ENCODE measurements around the gene DNAH17.

The DNAH17 gene

GRCh38 chr17:78555746-78556401 is 21.3 kb downstream of the DNAH17 start:
- FAIRE-seq (no peak), DNase-seq (ENCODE audit: extremely low spot score, insufficient read length, low read depth) (no peak)

GRCh38 chr17:78550464-78550863 is 26.7 kb downstream of the DNAH17 start:
- DNase-seq (ENCODE audit: extremely low spot score, insufficient read length, low read depth), result no peak
- FAIRE-seq, result no peak

DNA sequence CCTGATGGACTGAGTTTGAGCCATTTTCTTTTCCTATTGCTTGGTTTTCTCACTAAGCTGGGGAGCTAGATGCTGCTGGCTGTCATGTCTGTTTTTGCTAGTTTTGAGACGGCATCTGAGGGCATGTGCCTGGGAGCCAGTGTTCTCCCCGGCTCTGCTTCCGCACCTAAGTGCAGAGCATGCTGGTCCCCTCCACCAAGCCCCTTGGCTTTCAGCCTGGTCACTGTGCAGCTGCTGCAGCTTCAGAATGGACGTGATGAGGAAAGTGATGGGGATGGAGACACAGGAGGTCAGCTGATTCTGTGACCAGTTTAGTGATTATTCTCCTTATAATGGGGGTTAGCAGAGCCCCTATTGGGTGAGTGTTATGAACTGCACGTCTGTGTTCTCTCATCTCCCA is 28.5 kb downstream of the DNAH17 start:
- DNase-seq (ENCODE audit: extremely low spot score, insufficient read length, low read depth) (no peak), FAIRE-seq (no peak)

DNA sequence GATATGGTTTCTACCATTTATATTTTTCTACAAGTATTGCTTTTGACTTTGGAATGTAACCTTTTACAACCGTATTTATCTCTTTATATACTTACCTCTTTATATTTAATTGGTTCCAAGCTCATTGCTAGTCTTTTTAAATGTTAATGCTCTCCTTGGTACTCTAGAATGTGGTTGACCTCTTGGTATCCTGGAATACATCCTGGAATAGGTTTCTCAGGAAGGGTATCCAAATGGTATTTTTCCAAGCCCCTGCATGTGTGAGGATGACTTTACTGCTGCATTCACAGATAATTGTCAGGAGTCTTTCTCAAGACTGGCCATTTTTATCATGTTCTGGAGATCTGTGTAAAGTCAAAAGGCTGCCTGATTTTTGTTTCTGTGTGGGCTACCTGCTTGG is 30.2 kb downstream of the DNAH17 start:
- DNase-seq (ENCODE audit: extremely low spot score, insufficient read length, low read depth) (no peak), FAIRE-seq (no peak)

DNA sequence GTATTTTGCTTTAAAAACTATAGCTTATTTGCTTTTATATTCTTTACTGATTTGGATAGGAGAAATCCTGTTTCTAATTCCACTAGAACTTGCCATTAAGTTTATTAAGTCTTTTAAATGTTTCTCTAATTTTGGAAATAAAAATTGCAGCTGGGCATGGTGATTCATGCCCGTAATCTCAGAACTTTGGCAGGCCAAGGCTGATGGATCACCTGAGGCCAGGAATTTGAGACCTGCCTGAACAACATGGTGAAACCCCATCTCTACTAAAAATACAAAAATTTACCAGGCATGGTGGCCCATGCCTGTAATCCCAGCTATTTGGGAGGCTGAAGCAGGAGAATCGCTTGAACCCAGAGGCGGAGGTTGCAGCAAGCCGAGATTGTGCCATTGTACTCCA is 30.7 kb downstream of the DNAH17 start:
- FAIRE-seq, result no peak

DNA sequence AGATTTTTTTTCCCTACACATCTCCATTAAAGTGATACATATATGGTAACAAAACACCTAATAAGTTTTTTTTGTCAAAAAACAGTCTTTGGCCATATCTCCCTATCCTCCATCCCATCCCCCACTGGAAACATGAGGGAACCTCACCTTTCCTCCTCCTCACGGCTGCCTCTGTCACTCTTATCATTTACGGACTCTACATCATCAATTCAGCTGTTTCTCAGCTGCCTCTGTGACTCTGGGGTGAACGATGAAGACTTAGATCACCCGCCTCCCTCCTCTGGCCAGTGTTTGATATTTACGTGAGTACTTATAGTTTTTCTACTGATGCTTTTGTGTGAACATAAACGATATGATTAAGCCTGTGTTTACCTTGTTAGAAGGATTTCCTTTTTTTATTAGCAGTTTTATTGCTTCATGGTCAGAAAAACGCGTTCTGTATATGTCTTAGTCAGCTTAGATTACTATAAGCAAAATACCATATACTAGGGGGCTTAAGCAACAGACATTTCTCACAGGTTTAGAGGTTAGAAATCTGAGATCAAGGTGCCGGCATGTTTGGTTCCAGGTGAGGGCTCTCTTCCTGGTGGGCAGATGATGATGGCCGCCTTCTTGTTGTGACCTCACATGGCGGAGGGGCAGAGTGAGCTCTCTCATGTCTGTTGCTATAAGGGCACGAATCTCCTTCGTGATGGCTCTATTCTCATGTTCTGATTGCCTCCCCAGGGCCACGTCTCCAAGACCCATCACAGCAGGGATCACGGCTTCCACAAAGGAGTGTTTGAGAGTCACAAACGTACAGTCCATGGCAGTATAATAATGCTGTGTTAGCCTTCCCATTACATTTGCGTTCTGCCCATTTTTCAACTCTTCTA is 32.1 kb downstream of the DNAH17 start:
- no peak for DNase-seq (ENCODE audit: extremely low spot score, insufficient read length, low read depth)
- no peak for FAIRE-seq

More for the DNA sequence above, 30.7 kb downstream of the DNAH17 start:
- DNase-seq (ENCODE audit: extremely low spot score, insufficient read length, low read depth), result no peak

GRCh38 chr17:78541488-78542206 is 35.5 kb downstream of the DNAH17 start:
- no peak for DNase-seq (ENCODE audit: extremely low spot score, insufficient read length, low read depth)
- no peak for FAIRE-seq

- FAIRE-seq, result no peak
- DNase-seq (ENCODE audit: extremely low spot score, insufficient read length, low read depth), result no peak
Observed at GRCh38 chr17:78539781-78540180, 37.4 kb downstream of the DNAH17 start.

DNA sequence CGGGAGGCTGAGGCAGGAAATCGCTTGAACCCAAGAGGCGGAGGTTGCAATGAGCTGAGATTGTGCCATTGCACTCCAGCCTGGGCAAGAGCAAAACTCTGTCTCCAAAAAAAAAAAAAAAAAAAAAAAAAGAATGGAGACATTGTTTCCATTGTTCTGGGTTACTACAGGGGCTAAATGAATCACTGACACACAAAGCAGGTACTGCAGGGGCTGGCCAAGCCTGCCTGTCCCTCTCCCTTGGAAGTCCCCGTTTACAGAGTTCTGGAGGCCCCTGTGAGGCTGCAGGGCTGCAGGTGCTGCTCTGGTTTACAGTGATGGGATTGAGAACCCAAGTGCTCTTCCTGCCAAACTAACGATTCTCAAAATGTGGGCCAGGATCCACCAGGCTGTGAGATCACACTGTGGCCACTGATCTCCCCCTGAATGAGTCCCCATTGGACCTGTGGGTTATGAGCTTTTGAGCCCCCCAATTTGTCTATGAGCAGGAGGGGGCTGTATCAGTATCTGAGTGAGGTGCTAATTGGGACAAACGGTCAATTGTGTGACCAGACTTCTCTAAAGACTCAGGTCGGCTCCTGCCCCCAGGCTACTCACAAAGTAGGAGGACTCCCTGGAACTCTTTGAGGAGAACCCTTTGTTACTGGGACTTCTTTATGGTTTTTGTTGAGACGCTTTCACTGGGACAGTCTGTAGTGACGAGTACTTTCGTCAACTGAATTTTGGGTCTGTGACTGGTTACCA is 39.0 kb downstream of the DNAH17 start:
- FAIRE-seq (no peak), DNase-seq (ENCODE audit: extremely low spot score, insufficient read length, low read depth) (no peak)

- no peak for FAIRE-seq
- DNase-seq (ENCODE audit: extremely low spot score, insufficient read length, low read depth), result no peak
Observed at GRCh38 chr17:78537217-78537860, 39.9 kb downstream of the DNAH17 start.

GRCh38 chr17:78535273-78536197 is 41.7 kb downstream of the DNAH17 start:
- FAIRE-seq, result no peak
- DNase-seq (ENCODE audit: extremely low spot score, insufficient read length, low read depth), result no peak

DNA sequence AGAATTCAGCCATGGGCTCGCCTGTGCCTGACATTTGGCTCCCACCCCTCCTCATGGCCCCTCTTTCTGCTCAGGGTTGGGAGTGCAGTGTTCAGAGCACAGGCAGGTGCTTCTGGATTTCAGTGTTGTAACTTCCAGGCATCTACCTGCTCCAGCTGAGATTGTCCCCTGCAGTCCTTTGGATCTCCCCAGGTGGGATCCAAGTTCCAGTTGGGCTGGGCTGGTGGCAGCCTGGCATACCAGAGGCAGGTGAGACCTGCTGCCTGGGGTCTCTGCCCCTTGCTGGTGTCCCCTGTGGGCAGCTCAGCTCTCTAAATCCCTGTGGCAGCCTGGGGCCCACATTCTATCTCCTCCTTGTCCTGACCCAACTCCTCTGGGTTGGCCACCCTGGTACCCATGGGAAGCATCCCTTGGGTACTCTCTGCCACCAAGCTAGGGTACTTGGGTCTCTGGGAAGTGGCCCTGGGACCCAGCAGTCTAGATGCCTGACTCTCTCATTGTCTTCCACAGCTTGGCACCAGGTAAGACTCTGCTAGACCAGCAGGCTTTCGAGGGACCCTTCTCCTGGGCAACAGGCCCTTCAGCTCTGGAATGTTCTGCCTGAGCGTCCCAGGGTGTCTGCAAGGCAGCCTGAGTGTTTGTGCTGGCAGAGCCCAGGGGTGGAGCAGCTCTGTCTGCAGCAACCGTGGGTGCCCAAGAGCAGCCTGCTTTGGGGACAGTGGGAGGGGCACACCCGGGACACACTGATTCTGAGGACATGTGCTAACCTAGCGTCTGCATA is 42.5 kb downstream of the DNAH17 start:
- FAIRE-seq, result no peak

DNA sequence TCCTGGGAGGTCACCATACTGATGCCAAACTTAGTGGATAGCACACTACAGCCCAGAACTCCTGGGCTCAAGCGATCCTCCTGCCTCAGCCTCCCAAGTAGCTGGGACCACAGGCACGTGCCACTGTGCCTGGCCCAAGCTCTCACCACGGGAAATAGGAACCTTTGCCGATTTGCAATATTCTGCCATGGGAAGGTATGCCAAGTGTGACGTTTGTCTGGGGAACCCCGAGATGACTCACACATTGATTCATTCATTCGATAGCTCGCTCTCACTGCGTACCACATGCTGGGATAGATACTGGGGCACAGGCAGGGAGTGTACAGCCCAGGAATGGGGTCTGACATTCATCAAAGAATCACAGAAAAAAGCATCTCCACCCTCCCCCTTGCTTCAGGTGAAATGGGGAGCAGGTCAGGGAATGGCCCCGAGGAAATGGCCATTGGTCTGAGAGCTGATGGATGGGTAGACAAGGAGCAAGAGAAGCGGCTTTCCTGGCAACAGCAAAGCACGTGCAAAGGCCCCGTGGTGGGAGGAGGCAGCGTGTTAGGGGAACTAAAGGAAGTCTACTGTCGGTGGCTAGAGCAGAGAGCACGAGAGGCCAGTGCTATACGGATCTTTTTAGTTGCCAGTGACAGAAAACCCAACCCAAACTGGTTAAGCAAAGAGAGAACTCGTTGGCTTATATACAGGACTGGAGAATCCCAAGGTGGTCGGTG is 44.1 kb downstream of the DNAH17 start:
- no peak for FAIRE-seq

More for the DNA sequence above, 42.5 kb downstream of the DNAH17 start:
- DNase-seq (ENCODE audit: extremely low spot score, insufficient read length, low read depth), result no peak

GRCh38 chr17:78532311-78532710 is 44.9 kb downstream of the DNAH17 start:
- DNase-seq (ENCODE audit: extremely low spot score, insufficient read length, low read depth), result no peak

More for the DNA sequence above, 44.1 kb downstream of the DNAH17 start:
- DNase-seq (ENCODE audit: extremely low spot score, insufficient read length, low read depth), result no peak

GRCh38 chr17:78530675-78531074 is 46.5 kb downstream of the DNAH17 start:
- DNase-seq (ENCODE audit: extremely low spot score, insufficient read length, low read depth) (no peak), FAIRE-seq (no peak)

More at GRCh38 chr17:78532311-78532710, 44.9 kb downstream of the DNAH17 start:
- FAIRE-seq, result no peak

DNA sequence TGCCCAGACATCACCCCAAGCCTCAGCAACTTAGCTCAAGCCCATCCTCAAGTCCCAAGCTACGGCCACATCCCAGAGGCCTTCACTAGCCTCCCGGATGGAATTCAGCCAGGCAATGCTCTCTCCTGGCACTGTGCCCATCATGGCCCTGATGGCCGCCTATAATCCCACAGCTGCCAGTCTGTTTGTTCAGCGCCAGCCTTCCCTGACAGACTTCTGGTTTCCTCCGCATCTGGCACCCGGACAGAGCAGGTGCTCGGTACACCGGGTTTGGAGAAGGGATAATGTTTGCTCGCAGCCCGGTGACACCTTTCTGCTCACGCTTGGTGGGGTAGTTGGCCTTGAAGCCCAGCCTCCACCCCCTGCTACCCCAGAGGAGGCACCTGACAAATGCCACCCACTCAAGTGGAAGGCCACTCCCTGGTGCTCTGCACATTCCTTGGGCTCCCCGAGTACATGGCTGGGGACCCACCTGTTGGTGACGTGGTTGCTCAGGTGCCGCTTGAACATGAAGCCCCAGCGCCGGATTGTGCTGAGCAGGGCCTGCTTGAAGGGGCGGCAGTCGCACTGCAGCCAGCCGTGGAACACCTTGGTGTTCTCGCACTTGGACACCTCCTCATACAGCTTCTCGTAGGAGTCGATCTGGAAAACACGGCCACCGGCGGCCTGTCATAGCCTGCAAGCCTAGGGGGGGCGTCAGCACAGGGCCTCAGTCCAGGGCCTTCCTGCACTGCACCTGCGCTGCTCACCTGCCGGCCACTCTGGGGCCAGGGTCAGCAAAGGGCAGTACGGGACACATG is 47.1 kb downstream of the DNAH17 start:
- DNase-seq (ENCODE audit: extremely low spot score, insufficient read length, low read depth) (no peak), FAIRE-seq (no peak)
